RWPE1 (cell line): ENCODE data around the gene SERPINA5.

Source experiments
- CTCF ChIA-PET: fragments of 350-600 bp; sonication (Branson Sonifier 250); formaldehyde crosslinking; extraction: SDS; loops from one replicate; lab custom pipeline; 2021; lab: Yijun Ruan, JAX
- POLR2A ChIA-PET: fragments of 400-600 bp; formaldehyde crosslinking; extraction: SDS; loops from one replicate; lab custom pipeline; 2020; ENCODE audit warnings: antibody characterized with exemption; ENCODE audit not compliant: low non-redundant PET; lab: Yijun Ruan, JAX
- DNase-seq: peaks from one replicate; pipeline ENCODE4 v3.0.0; 2012; ENCODE audit warnings: low spot score
- H3K27ac ChIP-seq: fragments of 450-650 bp; 2 replicates; pipeline ENCODE4 v1.5.1; 2017
- CTCF ChIP-seq: fragments of 450-650 bp; conservative IDR thresholded peaks from 2 replicates; pipeline ENCODE4 v1.5.1; 2017; ENCODE audit warnings: low read depth, mild to moderate bottlenecking

The SERPINA5 gene

GRCh38 chr14:94560291-94560665, 20.9 kb upstream of the SERPINA5 start:
- no peak overlapping the region for H3K27ac ChIP-seq
- DNase-seq = no peak
- ChIA-PET CTCF (interaction anchor here (1.9 kb wide), 1 partner anchor 11 kb away, joined by 6 read pairs; no protein-coding TSS in a partner anchor), POLR2A (no interaction called here)
- no peak for TF ChIP-seq CTCF

- no peak for DNase-seq
- ChIA-PET POLR2A (no interaction called here), CTCF (interaction anchor here (0.6 to 1.9 kb wide), 2 partner anchors 12 to 23 kb away, joined by 3 to 6 read pairs; no protein-coding TSS in a partner anchor)
- TF ChIP-seq CTCF = no peak
- H3K27ac ChIP-seq = no peak within 1 kb of the TSS
Measured at GRCh38 chr14:94560751-94561655, 20.2 kb upstream of the SERPINA5 start, which contains the start of gene SERPINA4. TSS of gene SERPINA4 (plus strand) at chr14:94561442. CDS start at chr14:94563483, 2,041 bp downstream.

GRCh38 chr14:94561656-94562010, 19.6 kb upstream of the SERPINA5 start:
- CTCF ChIA-PET = interaction anchor here (0.6 kb wide), 1 partner anchor 23 kb away, joined by 3 read pairs; no protein-coding TSS in a partner anchor
- DNase-seq = no peak
- H3K27ac ChIP-seq = no peak overlapping the region
- no peak for TF ChIP-seq CTCF
- POLR2A ChIA-PET = no interaction called here

- H3K27ac ChIP-seq = no peak overlapping the region
- no peak for TF ChIP-seq CTCF
- CTCF ChIA-PET = interaction anchor here (0.6 kb wide), 1 partner anchor 24 kb away, joined by 3 read pairs; no protein-coding TSS in a partner anchor
- POLR2A ChIA-PET = no interaction called here
- no peak for DNase-seq
Measured at GRCh38 chr14:94562022-94562421, 19.2 kb upstream of the SERPINA5 start.

- POLR2A ChIA-PET = no interaction called here
- CTCF ChIA-PET = no interaction called here
Measured at GRCh38 chr14:94562941-94563883, 18.0 kb upstream of the SERPINA5 start.

More at GRCh38 chr14:94562941-94563883, 18.0 kb upstream of the SERPINA5 start:
- H3K27ac ChIP-seq = no peak overlapping the region
- no peak for DNase-seq
- TF ChIP-seq CTCF = no peak
